ENCODE measurements around the gene MARCHF11. TPM values are rescaled to one million over a fixed set of nuclear protein-coding genes. Genes with fewer than 3 reads are reported as not detected.

MARCHF11 gene
- total RNA-seq, 1 experiment from 2014 or later, result not detected

DNA sequence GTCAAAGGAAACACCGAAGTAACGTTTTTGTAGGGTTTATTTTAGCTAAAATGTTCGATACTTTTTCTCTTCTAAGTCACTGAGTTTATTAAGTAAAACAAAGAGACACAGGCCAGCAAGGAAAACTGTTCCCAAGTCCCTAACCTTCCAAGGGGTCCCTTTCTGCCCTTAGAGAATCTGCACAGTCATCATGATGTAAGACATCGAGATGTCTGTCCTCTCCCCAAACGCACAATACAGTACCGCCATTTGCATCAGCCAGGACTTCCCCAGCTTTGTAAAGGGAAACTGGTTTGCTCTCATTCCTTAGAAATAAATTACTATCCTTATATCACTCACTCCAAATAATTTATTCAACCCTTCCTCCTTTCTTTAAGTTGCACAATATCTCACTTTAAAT is 89.3 kb downstream of the MARCHF11 start:
- H3K36me3 ChIP-seq, result no peaks in the 10 kb centered on the region
- no peak overlapping the region for H3K27ac ChIP-seq
- H3K4me3 ChIP-seq, result no peak overlapping the region
- DNase-seq, result no peak
- H3K9me3 ChIP-seq (replicated peaks), result no peaks in the 10 kb centered on the region
- H3K4me1 ChIP-seq, result no peaks in the 10 kb centered on the region
- no peaks in the 10 kb centered on the region for H3K27me3 ChIP-seq

DNA sequence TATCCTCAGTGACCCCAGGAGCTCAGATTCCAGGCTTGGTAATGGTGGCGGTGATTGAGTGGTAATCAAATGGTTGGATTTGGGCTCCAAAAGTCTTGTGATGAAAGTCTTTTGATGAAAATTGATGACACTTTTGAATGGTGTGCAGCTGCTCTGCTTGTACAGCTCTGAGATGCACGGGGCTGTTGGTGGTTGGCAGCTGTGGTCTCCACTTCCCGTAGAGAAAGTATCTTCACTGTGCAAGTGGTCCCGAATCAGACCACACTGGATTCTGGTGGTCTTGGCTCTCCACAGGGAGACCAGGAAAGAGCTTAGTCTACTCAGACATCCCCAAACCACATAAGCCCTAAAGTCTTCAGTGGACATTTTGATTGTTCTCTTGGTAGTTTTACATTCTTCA is 96.6 kb downstream of the MARCHF11 start:
- no peaks in the 10 kb centered on the region for H3K27me3 ChIP-seq
- no peak for DNase-seq
- no peaks in the 10 kb centered on the region for H3K9me3 ChIP-seq (replicated peaks)
- no peak overlapping the region for H3K27ac ChIP-seq
- H3K4me3 ChIP-seq, result no peak overlapping the region
- no peaks in the 10 kb centered on the region for H3K36me3 ChIP-seq
- H3K4me1 ChIP-seq, result no peaks in the 10 kb centered on the region

- H3K27me3 ChIP-seq, result no peaks in the 10 kb centered on the region
- no peak for DNase-seq
- no peak overlapping the region for H3K27ac ChIP-seq
- H3K4me3 ChIP-seq, result no peak overlapping the region
- H3K9me3 ChIP-seq (replicated peaks), result no peaks in the 10 kb centered on the region
- H3K36me3 ChIP-seq, result no peaks in the 10 kb centered on the region
- H3K4me1 ChIP-seq, result no peaks in the 10 kb centered on the region
These were observed 97.5 kb downstream of the MARCHF11 start for GRCh38 chr5:16082053-16082452.

DNA sequence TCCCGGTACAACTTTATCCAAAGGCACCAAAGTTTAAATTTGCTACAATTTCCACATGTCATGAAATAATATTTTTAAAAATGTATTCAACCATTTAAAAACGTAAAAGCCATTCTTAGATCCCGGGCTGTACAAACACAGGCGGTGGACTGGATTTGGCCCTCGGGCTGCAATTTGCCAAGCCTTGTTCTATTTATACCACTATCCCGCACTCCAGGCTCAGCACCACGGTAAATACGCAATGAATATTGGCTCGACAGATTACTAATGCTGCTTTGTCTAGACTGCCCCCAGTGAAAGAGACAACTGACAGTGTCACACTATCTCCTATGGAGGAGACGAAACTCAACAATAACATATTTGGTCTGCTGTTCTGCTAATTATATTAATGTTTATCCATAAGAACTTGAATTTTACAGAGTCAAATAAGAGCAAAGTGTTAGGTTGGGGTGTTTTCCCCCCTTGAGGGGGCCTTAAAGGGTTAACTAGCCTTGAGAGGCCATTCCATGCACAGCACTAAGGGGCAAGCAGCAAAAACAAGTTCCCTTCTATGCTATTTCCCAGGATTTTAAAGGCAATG is 98.1 kb downstream of the MARCHF11 start:
- Histone ChIP-seq H3K4me1 (no peaks in the 10 kb centered on the region), H3K27me3 (no peaks in the 10 kb centered on the region), H3K36me3 (no peaks in the 10 kb centered on the region), H3K4me3 (no peak overlapping the region), H3K27ac (no peak overlapping the region), H3K9me3 (replicated peaks) (no peaks in the 10 kb centered on the region)
- DNase-seq, result no peak

DNA sequence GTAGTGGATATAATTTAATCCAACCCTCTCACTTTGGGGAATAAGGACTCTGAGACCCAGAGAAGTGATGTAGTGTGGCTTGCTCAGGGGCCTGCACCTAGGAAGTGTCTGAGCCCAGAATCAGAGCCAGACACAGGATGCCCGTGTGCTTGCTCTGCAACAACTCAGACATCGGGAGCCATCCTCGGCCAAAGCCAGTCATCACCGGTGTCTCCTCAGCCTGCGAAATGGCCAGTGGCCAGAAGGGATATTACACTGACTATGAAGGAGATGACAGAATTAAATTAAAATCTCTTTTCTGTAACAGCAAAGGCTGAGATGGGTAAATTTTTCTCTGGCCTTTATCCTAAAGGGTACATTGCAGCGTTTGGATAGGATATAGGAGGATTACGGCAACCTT is 102.9 kb downstream of the MARCHF11 start:
- DNase-seq, result no peak
- Histone ChIP-seq H3K4me3 (no peak overlapping the region), H3K36me3 (no peaks in the 10 kb centered on the region), H3K4me1 (no peaks in the 10 kb centered on the region), H3K27ac (no peak overlapping the region), H3K9me3 (replicated peaks) (no peaks in the 10 kb centered on the region), H3K27me3 (no peaks in the 10 kb centered on the region)

DNA sequence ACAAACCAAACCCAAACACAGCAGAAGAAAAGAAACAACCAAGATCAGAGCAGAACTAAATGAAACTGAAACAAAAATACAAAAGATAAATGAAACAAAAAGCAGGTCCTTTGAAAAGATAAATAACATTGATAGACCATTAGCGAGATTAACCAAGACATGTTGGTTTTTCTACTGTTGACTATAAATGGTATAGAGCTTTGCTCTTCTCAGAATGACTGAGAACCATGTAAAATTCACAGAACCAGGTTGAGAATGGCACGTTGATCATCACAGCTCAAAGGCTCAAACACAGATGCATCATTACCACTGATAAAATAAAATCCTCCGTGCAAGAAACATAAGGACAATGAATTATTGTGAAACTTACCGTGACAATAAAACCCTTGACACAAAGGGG is 105.2 kb downstream of the MARCHF11 start:
- Histone ChIP-seq H3K4me3 (no peak overlapping the region), H3K36me3 (no peaks in the 10 kb centered on the region), H3K9me3 (replicated peaks) (no peaks in the 10 kb centered on the region), H3K27me3 (no peaks in the 10 kb centered on the region), H3K4me1 (no peaks in the 10 kb centered on the region), H3K27ac (no peak overlapping the region)
- DNase-seq, result no peak

- no peak overlapping the region for H3K4me3 ChIP-seq
- no peaks in the 10 kb centered on the region for H3K36me3 ChIP-seq
- H3K9me3 ChIP-seq (replicated peaks), result no peaks in the 10 kb centered on the region
- H3K27me3 ChIP-seq, result no peaks in the 10 kb centered on the region
- no peak overlapping the region for H3K27ac ChIP-seq
- DNase-seq, result no peak
- no peaks in the 10 kb centered on the region for H3K4me1 ChIP-seq
These were observed 107.0 kb downstream of the MARCHF11 start for GRCh38 chr5:16072616-16073015.

DNA sequence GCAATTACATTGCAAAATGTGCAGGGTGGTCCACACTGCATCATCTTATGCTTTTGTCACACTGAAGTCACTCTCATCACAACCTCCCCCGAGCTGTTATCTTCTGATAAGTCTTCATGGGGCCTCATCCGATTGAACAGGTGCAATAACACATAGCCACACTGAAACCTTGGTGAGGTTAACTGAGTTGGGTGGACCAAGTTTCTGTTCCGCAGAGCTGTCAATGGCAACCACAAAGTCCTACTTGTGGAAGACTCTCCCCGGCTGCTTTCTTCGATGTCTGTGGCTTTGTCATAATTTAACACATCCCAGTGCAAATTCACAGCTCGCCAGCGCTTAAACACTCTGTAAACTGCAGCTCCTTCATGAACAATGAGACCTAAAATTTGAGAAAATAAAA is 112.2 kb downstream of the MARCHF11 start:
- no peaks in the 10 kb centered on the region for H3K9me3 ChIP-seq (replicated peaks)
- H3K27me3 ChIP-seq, result no peaks in the 10 kb centered on the region
- DNase-seq, result no peak
- H3K36me3 ChIP-seq, result no peaks in the 10 kb centered on the region
- no peak overlapping the region for H3K27ac ChIP-seq
- H3K4me3 ChIP-seq, result no peak overlapping the region
- H3K4me1 ChIP-seq, result no peaks in the 10 kb centered on the region

DNA sequence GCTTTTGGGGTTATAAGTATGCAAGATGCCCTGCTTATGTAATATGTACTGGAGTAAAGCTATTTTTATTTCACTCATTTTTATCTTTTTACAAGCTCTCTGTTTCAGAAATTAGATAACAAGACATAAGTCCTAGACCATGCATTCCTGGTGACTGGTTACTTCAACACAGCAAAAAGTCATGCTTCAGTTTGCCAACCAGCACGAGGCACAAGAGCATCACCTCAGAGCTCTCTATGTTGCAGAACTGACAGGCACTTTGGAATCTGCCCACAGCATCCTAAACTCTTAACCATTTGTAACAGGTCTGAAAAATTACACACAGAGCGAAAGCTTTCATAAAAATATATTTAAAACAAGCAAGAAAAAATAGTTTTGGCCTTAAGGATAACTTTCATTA is 112.8 kb downstream of the MARCHF11 start:
- Histone ChIP-seq H3K4me1 (no peaks in the 10 kb centered on the region), H3K27me3 (no peaks in the 10 kb centered on the region), H3K9me3 (replicated peaks) (no peaks in the 10 kb centered on the region), H3K27ac (no peak overlapping the region), H3K4me3 (no peak overlapping the region), H3K36me3 (no peaks in the 10 kb centered on the region)
- DNase-seq, result no peak

DNA sequence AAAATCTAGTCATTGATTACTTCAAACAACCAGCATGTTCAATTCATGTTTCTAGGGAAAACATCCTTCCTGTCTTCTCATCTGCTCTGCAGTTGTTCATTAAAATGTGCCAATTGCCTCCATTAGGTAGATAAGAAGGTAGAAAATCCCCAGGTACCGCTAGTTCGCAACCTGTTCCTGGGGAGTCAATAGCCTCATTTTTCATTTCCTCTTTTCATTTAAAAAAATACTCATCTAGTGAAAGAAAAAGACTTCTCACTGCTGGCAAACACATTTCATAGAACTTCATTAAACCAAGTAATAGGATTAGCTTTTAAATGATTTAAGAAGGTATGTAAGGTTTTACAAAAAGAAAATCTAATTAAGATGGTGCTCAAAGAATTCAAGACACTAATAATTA is 113.3 kb downstream of the MARCHF11 start:
- H3K4me3 ChIP-seq, result no peak overlapping the region
- DNase-seq, result no peak
- H3K4me1 ChIP-seq, result no peaks in the 10 kb centered on the region
- H3K27ac ChIP-seq, result no peak overlapping the region
- H3K27me3 ChIP-seq, result no peaks in the 10 kb centered on the region
- no peaks in the 10 kb centered on the region for H3K9me3 ChIP-seq (replicated peaks)
- no peaks in the 10 kb centered on the region for H3K36me3 ChIP-seq

DNA sequence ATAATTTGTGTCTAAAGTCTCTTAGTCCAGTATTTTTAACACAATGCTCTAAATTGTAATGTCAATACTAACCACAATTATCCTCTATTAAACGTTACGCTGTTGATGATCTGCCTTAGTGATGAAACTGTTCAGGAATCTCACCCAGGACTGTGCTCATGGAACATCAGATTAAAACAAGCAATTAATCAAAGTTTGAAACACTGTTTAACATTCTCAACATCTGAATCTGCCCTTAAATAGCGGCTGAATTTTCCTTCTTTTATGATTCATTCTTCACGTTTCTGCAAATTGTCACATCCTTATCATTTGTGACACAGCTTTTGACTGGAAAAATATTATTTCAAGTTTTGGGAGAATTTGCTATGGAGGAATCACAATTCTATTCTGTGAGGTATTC is 113.8 kb downstream of the MARCHF11 start:
- no peak overlapping the region for H3K27ac ChIP-seq
- H3K27me3 ChIP-seq, result no peaks in the 10 kb centered on the region
- no peaks in the 10 kb centered on the region for H3K9me3 ChIP-seq (replicated peaks)
- H3K4me3 ChIP-seq, result no peak overlapping the region
- H3K36me3 ChIP-seq, result no peaks in the 10 kb centered on the region
- DNase-seq, result no peak
- H3K4me1 ChIP-seq, result no peaks in the 10 kb centered on the region

DNA sequence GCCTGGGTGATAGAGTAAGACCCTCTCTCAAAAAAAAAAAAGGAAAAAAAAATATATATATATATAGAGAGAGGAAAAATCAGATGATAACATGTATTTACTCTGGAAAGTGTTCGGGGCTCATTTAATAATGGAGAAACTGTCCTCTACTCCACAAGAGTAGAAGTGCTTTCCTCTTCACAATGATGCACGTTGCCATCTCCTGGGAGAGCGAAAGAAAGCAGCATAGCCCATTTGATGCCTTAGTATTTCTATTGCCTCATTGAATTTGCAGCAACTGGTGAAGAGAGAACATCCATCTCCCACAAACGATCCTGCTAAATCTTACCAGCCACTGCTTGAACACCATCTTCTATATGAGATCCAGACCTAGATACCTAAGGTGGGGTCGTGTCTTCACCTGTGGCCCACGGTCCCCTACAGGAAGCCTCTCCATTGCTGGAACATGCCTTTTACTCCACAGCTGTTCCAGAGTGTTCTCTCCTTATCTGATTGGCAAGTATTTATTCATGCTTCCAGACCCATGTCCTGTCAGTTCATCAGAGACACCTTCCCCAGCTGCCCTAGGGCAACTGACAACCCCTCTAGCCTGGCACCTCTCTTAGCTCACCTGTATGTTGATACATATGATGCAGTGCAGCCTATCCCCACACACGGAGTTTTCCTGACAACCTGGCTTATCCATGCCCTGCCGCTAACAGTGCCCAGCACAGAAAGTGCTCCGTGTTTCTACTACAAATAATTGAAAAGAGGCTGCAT is 115.3 kb downstream of the MARCHF11 start:
- no peak overlapping the region for H3K27ac ChIP-seq
- H3K36me3 ChIP-seq, result no peaks in the 10 kb centered on the region
- no peak overlapping the region for H3K4me3 ChIP-seq
- H3K27me3 ChIP-seq, result no peaks in the 10 kb centered on the region
- DNase-seq, result no peak
- H3K4me1 ChIP-seq, result no peaks in the 10 kb centered on the region
- no peaks in the 10 kb centered on the region for H3K9me3 ChIP-seq (replicated peaks)

- Histone ChIP-seq H3K27me3 (no peaks in the 10 kb centered on the region), H3K36me3 (no peaks in the 10 kb centered on the region), H3K4me1 (no peaks in the 10 kb centered on the region), H3K27ac (no peak overlapping the region), H3K4me3 (no peak overlapping the region), H3K9me3 (replicated peaks) (no peaks in the 10 kb centered on the region)
- no peak for DNase-seq
These were observed 118.4 kb downstream of the MARCHF11 start for GRCh38 chr5:16061163-16061562.

GRCh38 chr5:16057277-16057676 is 122.3 kb downstream of the MARCHF11 start:
- DNase-seq, result no peak
- Histone ChIP-seq H3K27me3 (no peaks in the 10 kb centered on the region), H3K9me3 (replicated peaks) (no peaks in the 10 kb centered on the region), H3K36me3 (no peaks in the 10 kb centered on the region), H3K4me3 (no peak overlapping the region), H3K27ac (no peak overlapping the region), H3K4me1 (no peaks in the 10 kb centered on the region)

- no peaks in the 10 kb centered on the region for H3K4me1 ChIP-seq
- no peak overlapping the region for H3K27ac ChIP-seq
- H3K4me3 ChIP-seq, result no peak overlapping the region
- no peaks in the 10 kb centered on the region for H3K27me3 ChIP-seq
- no peaks in the 10 kb centered on the region for H3K36me3 ChIP-seq
- H3K9me3 ChIP-seq (replicated peaks), result no peaks in the 10 kb centered on the region
- no peak for DNase-seq
These were observed 128.3 kb downstream of the MARCHF11 start for GRCh38 chr5:16051246-16051755.

- Histone ChIP-seq H3K4me1 (no peaks in the 10 kb centered on the region), H3K27ac (no peak overlapping the region), H3K4me3 (no peak overlapping the region), H3K9me3 (replicated peaks) (no peaks in the 10 kb centered on the region), H3K36me3 (no peaks in the 10 kb centered on the region), H3K27me3 (no peaks in the 10 kb centered on the region)
- DNase-seq, result no peak
These were observed 129.2 kb downstream of the MARCHF11 start for GRCh38 chr5:16050414-16050813.

Measured in SJCRH30 (cell line).